Stimulated activated CD8-positive, alpha-beta memory T cell treated with anti-CD3 and anti-CD28 coated beads, Interleukin-15, amount 100 ng/mL, for 24 hours (primary cell): ENCODE measurements around the gene KASH5.

ENCODE experiments used
- DNase-seq: peaks from one replicate; pipeline ENCODE4 v3.0.0-alpha.2; 2020; ENCODE audit warnings: low read depth

Gene KASH5

GRCh38 chr19:49387936-49388372 lies at the start of gene KASH5:
Gene KASH5, plus strand, starts transcription at chr19:49388249. Its CDS starts 2,635 bp downstream, at chr19:49390884.
- peak; percentile 86 for DNase-seq

GRCh38 chr19:49338691-49339300 lies 49.3 kb upstream of the KASH5 start:
- DNase-seq, result no peak

GRCh38 chr19:49339301-49340068 lies 48.6 kb upstream of the KASH5 start:
- no peak for DNase-seq

- no peak for DNase-seq
Measured at GRCh38 chr19:49340069-49340864, 47.8 kb upstream of the KASH5 start.

GRCh38 chr19:49340865-49341718 lies 47.0 kb upstream of the KASH5 start:
- DNase-seq, result no peak

- DNase-seq, result no peak
Measured at GRCh38 chr19:49342291-49342721, 45.7 kb upstream of the KASH5 start.

- DNase-seq, result no peak
Measured at GRCh38 chr19:49343123-49343522, 44.9 kb upstream of the KASH5 start.

- DNase-seq, result no peak
Measured at GRCh38 chr19:49344505-49345423, 43.3 kb upstream of the KASH5 start.

GRCh38 chr19:49347191-49347590 lies 40.9 kb upstream of the KASH5 start:
- DNase-seq, result no peak

GRCh38 chr19:49347835-49348234 lies 40.2 kb upstream of the KASH5 start:
- DNase-seq, result no peak

GRCh38 chr19:49348305-49349189 lies 39.5 kb upstream of the KASH5 start:
- DNase-seq, result no peak

- no peak for DNase-seq
Measured at GRCh38 chr19:49349567-49349966, 38.5 kb upstream of the KASH5 start.

- no peak for DNase-seq
Measured at GRCh38 chr19:49355909-49356353, 32.1 kb upstream of the KASH5 start.

- DNase-seq, result no peak
Measured at GRCh38 chr19:49356382-49356781, 31.7 kb upstream of the KASH5 start.

- no peak for DNase-seq
Measured at GRCh38 chr19:49357186-49357585, 30.9 kb upstream of the KASH5 start.

GRCh38 chr19:49359851-49360820 lies 27.9 kb upstream of the KASH5 start:
- no peak for DNase-seq

GRCh38 chr19:49361438-49362047 lies 26.5 kb upstream of the KASH5 start:
- no peak for DNase-seq
